Measurements from ENCODE around the gene LRSAM1. TPM values are rescaled to one million over a fixed set of nuclear protein-coding genes. Genes with fewer than 3 reads are reported as not detected.

The LRSAM1 gene
- total and polyA plus RNA-seq, 7 donors, result 8.3 to 17.7 (median 13.3) TPM

DNA sequence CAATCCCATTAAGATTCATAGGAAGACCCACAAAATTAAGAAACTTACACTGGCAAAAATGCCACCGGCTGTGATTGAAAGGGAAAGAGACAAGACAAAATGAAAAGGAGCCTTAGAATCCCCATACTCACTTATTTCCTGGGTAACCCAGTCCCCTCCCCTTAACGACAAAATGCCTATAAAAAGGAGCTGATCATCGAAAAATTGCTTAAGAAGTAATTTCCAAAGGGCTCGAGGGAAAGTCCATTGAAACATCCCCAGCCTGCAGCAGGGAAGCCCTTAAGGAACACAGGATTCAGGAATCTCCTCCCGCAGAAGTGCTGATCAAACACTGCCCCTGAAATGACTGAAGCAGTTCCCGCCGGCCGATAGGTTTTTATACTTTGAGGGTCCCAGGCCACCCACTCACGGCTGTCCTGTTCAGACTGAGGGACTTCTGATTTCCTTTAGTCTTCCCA lies 27.8 kb upstream of the LRSAM1 start:
- peak overlapping the region; percentile 86 for H3K4me3 ChIP-seq
- intact Hi-C loops (cut with DNase I), result loop anchor here in 1 of 2 donors (2.0 kb wide), 1 partner anchor 27 kb away; the partner anchor contains the start of gene SLC2A8
- H3K27ac ChIP-seq, result peak overlapping the region; percentile 93
- WGBS, 3 donors, result 1% methylated on average over 9 of the region's 9 CpGs
- H3K4me1 ChIP-seq, result peaks cover 43% of the 10 kb centered on the region
- ATAC-seq (peak in 2 of 4 donors; percentile 0 to 18), DNase-seq (no peak)
- H3K36me3 ChIP-seq (ENCODE audit: insufficient read depth in 1 of 2, low read depth in 1 of 2), result peaks cover 2 to 4% of the 10 kb centered on the region in 2 donors
- H3K27me3 ChIP-seq (ENCODE audit: insufficient read depth in 3 of 3, low read length in 2 of 3), result no peaks in the 10 kb centered on the region
- TF ChIP-seq, protein P1, sequence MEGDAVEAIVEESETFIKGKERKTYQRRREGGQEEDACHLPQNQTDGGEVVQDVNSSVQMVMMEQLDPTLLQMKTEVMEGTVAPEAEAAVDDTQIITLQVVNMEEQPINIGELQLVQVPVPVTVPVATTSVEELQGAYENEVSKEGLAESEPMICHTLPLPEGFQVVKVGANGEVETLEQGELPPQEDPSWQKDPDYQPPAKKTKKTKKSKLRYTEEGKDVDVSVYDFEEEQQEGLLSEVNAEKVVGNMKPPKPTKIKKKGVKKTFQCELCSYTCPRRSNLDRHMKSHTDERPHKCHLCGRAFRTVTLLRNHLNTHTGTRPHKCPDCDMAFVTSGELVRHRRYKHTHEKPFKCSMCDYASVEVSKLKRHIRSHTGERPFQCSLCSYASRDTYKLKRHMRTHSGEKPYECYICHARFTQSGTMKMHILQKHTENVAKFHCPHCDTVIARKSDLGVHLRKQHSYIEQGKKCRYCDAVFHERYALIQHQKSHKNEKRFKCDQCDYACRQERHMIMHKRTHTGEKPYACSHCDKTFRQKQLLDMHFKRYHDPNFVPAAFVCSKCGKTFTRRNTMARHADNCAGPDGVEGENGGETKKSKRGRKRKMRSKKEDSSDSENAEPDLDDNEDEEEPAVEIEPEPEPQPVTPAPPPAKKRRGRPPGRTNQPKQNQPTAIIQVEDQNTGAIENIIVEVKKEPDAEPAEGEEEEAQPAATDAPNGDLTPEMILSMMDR (IDR thresholded peaks at IDR 0.05), result no peak
- H3K9me3 ChIP-seq, result no peaks in the 10 kb centered on the region

DNA sequence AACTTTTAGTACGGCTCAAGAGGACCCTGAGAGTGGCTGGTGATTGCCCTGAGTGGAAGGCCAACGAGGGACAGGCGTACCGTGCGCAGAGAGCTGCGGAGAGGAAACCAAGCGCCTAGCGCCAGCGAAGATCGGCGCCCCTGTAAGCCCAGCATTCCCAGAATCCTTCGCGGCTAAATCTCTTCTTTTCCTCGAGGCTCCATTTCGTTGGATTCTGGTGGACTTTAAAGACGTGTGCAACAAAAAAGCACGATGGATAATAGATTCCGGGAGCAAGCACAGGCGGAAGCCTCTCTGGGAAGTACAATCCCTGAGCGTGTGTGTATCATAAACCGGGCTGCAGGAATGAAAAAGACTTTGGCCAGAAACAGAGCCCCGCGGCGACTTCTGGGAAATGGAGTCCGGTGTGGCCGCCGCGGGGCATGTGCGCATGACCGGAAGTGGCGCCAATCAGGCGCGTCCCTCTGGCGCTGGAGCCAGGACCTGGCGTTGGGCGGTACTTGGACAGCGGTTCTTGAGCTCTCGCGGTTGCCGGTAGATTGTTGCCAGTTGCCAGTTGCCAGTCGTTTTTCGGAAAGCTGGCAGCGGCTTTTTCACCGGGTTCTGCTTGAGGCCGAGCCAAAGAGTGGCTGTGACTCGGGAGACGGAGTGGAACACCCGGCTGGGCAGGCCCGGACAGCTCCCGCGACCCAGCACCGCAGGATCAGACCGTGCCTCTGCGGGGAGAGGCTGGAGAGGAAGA lies 27.2 kb upstream of the LRSAM1 start, which contains the start of gene ZNF79:
Gene ZNF79, plus strand, starts transcription at position 449 of the 742 bp plus-strand sequence. CDS start 406 bp downstream, outside the sequence.
- peak; percentile 94 to 97 for DNase-seq
- no peaks in the 10 kb centered on the region for H3K9me3 ChIP-seq
- 0% methylated on average over 54 of the region's 54 CpGs for WGBS, 3 donors
- H3K27me3 ChIP-seq (ENCODE audit: insufficient read depth in 3 of 3, low read length in 2 of 3), result no peaks in the 10 kb centered on the region
- ATAC-seq, result peak; percentile 95 to 99 (median 96)
- peak within 1 kb of the TSS; percentile 93 for H3K27ac ChIP-seq
- peaks cover 43% of the 10 kb centered on the region for H3K4me1 ChIP-seq
- peak within 1 kb of the TSS; percentile 86 for H3K4me3 ChIP-seq
- TF ChIP-seq, protein P1 (IDR thresholded peaks at IDR 0.05), result no peak
- H3K36me3 ChIP-seq (ENCODE audit: insufficient read depth in 1 of 2, low read depth in 1 of 2), result peaks cover 6 to 10% of the 10 kb centered on the region in 2 donors
- intact Hi-C loops (cut with DNase I), result loop anchor here in 1 of 2 donors (2.0 kb wide), 2 partner anchors 27 kb away; partner anchors contain the start of genes LRSAM1, RPL12 and SLC2A8

DNA sequence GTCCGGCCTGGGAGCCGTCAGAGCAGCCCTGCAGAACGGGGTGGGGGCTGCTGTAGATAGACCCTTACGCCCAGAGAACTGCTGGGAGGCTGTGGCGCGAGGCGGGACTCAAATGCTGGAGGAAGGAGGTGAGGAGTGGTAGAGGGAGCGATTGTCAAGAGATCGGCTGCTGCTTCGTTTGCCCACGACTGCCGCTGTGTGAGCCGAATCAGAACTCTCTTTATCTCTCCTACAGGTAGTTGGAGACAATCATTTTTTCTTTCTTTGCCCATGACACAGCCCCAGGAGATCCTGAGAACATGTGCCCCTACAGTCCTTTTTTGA lies 26.7 kb upstream of the LRSAM1 start:
- Histone ChIP-seq H3K4me3 (peak overlapping the region; percentile 86), H3K27me3 (ENCODE audit: insufficient read depth in 3 of 3, low read length in 2 of 3) (no peaks in the 10 kb centered on the region), H3K9me3 (no peaks in the 10 kb centered on the region), H3K36me3 (ENCODE audit: insufficient read depth in 1 of 2, low read depth in 1 of 2) (peaks cover 6 to 15% of the 10 kb centered on the region in 2 donors), H3K4me1 (peaks cover 43% of the 10 kb centered on the region), H3K27ac (peak overlapping the region; percentile 93)
- DNase-seq (no peak), ATAC-seq (peak in 1 of 4 donors; percentile 48)
- WGBS, 3 donors, result 0% methylated on average over 12 to 13 of the region's 13 CpGs
- intact Hi-C loops (cut with DNase I), result loop anchor here in 1 of 2 donors (2.0 kb wide), 1 partner anchor 26 kb away; the partner anchor contains the start of genes LRSAM1 and RPL12
- TF ChIP-seq, protein P1 (IDR thresholded peaks at IDR 0.05), result no peak

DNA sequence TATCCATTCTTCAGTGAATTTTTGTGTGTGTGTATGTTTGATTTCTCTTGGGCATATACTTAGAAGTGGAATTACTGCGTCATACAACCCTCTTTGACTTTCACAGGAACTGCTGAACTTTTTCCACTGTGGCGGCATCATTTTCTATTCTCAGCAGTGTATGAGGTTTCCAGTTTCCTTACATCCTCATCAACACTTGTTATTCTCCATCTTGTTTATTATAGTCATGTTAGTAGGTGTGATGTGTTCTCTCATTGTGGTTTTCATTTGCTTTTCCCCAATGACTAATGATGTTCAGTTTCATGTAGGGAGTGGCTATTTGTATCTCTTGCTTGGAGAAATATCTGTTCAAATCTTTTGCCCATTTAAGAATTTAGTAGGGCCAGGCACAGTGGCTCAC lies 24.6 kb upstream of the LRSAM1 start:
- 57 to 72% (median 62%) methylated on average over 2 of the region's 2 CpGs for WGBS, 3 donors
- ATAC-seq, result peak in 1 of 4 donors; percentile 6
- peaks cover 43% of the 10 kb centered on the region for H3K4me1 ChIP-seq

More for the DNA sequence above, 24.6 kb upstream of the LRSAM1 start:
- TF ChIP-seq, protein P1 (IDR thresholded peaks at IDR 0.05), result no peak
- DNase-seq, result no peak
- intact Hi-C loops (cut with DNase I), result no loop called here
- H3K4me3 ChIP-seq, result peak overlapping the region; percentile 86
- no peaks in the 10 kb centered on the region for H3K27me3 ChIP-seq (ENCODE audit: insufficient read depth in 3 of 3, low read length in 2 of 3)
- H3K27ac ChIP-seq, result peak overlapping the region; percentile 93
- H3K36me3 ChIP-seq (ENCODE audit: insufficient read depth in 1 of 2, low read depth in 1 of 2), result peaks cover 6 to 36% of the 10 kb centered on the region in 2 donors
- no peaks in the 10 kb centered on the region for H3K9me3 ChIP-seq

Measured in psoas muscle (tissue), 8 donors.